GM23338 (cell line): ENCODE measurements around the gene SLC22A3.

ENCODE experiments used
- CTCF ChIP-seq, 2 experiments: fragments of 200-600 bp in 1 of 2; sonication (generic) in 1 of 2; conservative IDR thresholded peaks; 2 replicates each; pipeline versions ENCODE4 v1.5.1 to v1.6.1; 2016 to 2017; ENCODE audit warnings: antibody characterized with exemption in 2 of 2, low read depth in 2 of 2, mild to moderate bottlenecking in 2 of 2, moderate library complexity in 1 of 2
- EZH2 ChIP-seq: fragments of 200-600 bp; sonication (generic); IDR thresholded peaks from one replicate; pipeline ENCODE4 v1.8.0; 2017; ENCODE audit warnings: antibody characterized with exemption, mild to moderate bottlenecking, low read depth; ENCODE audit not compliant: unreplicated experiment
- EZH2phosphoT487 ChIP-seq: fragments of 200-600 bp; sonication (generic); IDR thresholded peaks from one replicate; pipeline ENCODE4 v1.8.1; 2018; ENCODE audit warnings: antibody characterized with exemption; ENCODE audit not compliant: unreplicated experiment
- JUNB ChIP-seq: IDR thresholded peaks from one replicate; pipeline ENCODE4 v1.6.1; 2016; ENCODE audit warnings: antibody characterized with exemption; ENCODE audit not compliant: unreplicated experiment
- POLR2AphosphoS5 ChIP-seq: IDR thresholded peaks from 2 replicates; pipeline ENCODE4 v1.6.1; 2016; ENCODE audit warnings: antibody characterized with exemption, low read depth
- REST ChIP-seq: IDR thresholded peaks from one replicate; pipeline ENCODE4 v1.6.1; 2018; ENCODE audit warnings: antibody characterized with exemption; ENCODE audit not compliant: unreplicated experiment

- TF ChIP-seq EZH2 (no peak), EZH2phosphoT487 (no peak), POLR2AphosphoS5 (no peak), REST (no peak), CTCF (conservative IDR thresholded peaks at IDR 0.05; ENCODE audit: low read depth in 2 of 2) (no peak), JUNB (no peak)
Observed at GRCh38 chr6:160431226-160431625, 83.0 kb downstream of the SLC22A3 start.
